Measurements from ENCODE around the gene CREG2.

The CREG2 gene

DNA sequence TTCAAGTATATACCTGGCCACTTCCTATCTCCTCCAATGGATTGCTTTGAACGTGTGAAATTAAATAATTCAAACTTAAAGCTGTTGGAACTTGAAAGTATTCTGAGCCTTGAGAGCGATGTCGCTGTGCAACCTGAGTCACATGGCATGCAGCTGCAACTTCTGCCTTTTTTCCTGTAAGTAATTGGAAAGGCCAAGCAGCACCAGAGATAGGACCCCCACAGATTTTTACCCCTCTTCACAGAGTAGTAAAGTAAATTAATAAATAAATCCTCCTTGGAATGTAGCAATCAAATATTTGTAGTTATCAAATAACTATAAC is 75.6 kb downstream of the CREG2 start:
- CTCF ChIA-PET = no interaction called here
- POLR2A ChIA-PET = no interaction called here
- no peak for DNase-seq (ENCODE audit: extremely low spot score)
- TF ChIP-seq HDGF (IDR thresholded peaks at IDR 0.05; ENCODE audit: borderline replicate concordance) = no peak
- TF ChIP-seq FOXM1 (IDR thresholded peaks at IDR 0.05; ENCODE audit: borderline replicate concordance) = no peak
- no peak for TF ChIP-seq SP1 (IDR thresholded peaks at IDR 0.05)
- no peak for TF ChIP-seq ELF4 (IDR thresholded peaks at IDR 0.05)
- TF ChIP-seq SUZ12 (IDR thresholded peaks at IDR 0.05) = no peak
- no peak for TF ChIP-seq FOXK2 (IDR thresholded peaks at IDR 0.05)
- TF ChIP-seq, protein P1, sequence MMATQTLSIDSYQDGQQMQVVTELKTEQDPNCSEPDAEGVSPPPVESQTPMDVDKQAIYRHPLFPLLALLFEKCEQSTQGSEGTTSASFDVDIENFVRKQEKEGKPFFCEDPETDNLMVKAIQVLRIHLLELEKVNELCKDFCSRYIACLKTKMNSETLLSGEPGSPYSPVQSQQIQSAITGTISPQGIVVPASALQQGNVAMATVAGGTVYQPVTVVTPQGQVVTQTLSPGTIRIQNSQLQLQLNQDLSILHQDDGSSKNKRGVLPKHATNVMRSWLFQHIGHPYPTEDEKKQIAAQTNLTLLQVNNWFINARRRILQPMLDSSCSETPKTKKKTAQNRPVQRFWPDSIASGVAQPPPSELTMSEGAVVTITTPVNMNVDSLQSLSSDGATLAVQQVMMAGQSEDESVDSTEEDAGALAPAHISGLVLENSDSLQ (IDR thresholded peaks at IDR 0.05) = no peak
- no peak for TF ChIP-seq ZNF384 (IDR thresholded peaks at IDR 0.05)

DNA sequence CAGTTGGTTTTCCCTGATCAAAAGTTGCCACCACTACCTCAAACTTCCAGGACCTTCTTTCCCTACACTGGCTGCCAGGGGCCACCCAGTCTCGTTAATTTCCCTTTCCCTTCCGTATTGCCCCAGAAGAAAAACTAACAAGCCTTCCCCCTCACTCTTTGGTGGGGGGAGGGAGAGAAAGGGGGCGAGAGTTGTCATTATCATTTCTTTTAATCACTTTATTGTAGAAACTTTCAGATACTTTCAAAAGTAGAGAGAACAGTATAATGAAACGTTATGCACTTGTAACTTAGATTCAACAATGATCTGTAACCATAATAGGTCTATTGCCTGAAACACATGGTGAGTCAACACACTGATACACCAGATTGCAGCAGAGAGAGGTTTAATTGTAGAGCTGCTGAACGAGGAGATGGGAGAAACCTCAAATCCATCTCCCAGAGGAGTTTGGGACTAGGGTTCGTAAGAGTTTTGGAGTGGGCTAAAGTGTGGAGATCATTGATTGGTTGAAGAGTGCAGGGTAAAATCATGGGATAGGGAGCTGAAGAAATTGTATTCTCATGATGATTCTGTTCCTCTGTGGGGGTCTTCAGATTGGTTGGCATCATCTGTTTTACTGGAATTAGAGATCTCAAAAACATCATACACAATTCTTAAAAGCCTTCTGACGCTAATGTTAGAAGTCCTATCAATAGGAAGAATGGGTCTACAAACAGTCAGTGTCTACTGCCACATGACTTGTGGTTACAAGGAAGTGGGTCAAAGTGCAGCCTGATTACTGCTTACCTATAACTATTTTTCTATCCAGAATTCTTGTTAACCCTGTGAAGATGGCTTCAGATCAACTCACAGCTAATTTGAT is 76.2 kb downstream of the CREG2 start:
- POLR2A ChIA-PET = no interaction called here
- CTCF ChIA-PET = no interaction called here
- TF ChIP-seq FOXM1 (IDR thresholded peaks at IDR 0.05; ENCODE audit: borderline replicate concordance) (no peak), ARNT (IDR thresholded peaks at IDR 0.05) (no peak), L3MBTL2 (conservative IDR thresholded peaks at IDR 0.05) (no peak)
- no peak for DNase-seq (ENCODE audit: extremely low spot score)

DNA sequence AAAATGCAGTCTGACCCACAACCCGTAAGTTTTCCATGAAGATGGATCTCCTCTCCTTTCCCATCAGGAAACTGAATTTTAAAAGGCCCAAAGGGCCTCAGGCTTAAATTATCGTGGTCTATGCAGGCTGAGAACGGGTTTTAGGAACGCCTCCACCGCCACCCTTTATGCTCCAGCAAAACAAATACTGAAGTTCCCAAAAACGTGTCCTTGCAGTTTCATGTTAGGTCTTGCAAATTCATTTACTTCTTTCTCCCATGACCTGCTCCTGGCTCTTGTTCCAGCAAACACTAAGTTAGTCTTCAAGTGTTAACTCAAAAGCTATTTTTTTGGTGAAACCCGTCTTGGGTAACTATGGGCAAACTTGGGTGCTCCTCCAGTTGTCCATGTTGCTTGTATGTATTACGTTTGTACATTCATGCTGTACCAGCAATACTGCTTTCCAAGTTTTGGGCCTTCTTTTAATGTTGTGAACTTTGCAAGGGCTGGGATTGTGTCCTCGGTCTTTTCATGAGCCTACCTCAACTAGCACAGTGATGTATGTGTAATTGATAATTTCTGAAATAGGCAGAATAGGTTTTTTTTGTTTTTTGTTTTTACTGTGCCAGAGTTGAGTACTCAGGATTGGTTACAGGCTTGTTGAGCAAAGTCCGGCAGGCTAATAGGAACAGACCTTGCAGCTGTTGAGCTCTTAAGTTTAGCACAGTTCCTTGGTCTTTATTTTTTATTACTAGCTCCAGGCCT is 77.0 kb downstream of the CREG2 start:
- CTCF ChIA-PET = no interaction called here
- POLR2A ChIA-PET = no interaction called here
- DNase-seq (ENCODE audit: extremely low spot score) = no peak
- TF ChIP-seq CTBP1 (IDR thresholded peaks at IDR 0.05; ENCODE audit: borderline replicate concordance) (no peak), FOXK2 (IDR thresholded peaks at IDR 0.05) (no peak), TARDBP (IDR thresholded peaks at IDR 0.05) (no peak), ZNF384 (IDR thresholded peaks at IDR 0.05) (no peak), BHLHE40 (IDR thresholded peaks at IDR 0.05; ENCODE audit: borderline replicate concordance) (no peak), NFRKB (IDR thresholded peaks at IDR 0.05) (no peak), SP1 (IDR thresholded peaks at IDR 0.05) (no peak), L3MBTL2 (conservative IDR thresholded peaks at IDR 0.05) (no peak), FOXA1 (IDR thresholded peaks at IDR 0.05) (no peak), LEF1 (IDR thresholded peaks at IDR 0.05; ENCODE audit: borderline replicate concordance) (no peak), FOXM1 (IDR thresholded peaks at IDR 0.05; ENCODE audit: borderline replicate concordance) (no peak), ARNT (IDR thresholded peaks at IDR 0.05) (no peak), ELF4 (IDR thresholded peaks at IDR 0.05) (no peak), SUZ12 (IDR thresholded peaks at IDR 0.05) (no peak)

DNA sequence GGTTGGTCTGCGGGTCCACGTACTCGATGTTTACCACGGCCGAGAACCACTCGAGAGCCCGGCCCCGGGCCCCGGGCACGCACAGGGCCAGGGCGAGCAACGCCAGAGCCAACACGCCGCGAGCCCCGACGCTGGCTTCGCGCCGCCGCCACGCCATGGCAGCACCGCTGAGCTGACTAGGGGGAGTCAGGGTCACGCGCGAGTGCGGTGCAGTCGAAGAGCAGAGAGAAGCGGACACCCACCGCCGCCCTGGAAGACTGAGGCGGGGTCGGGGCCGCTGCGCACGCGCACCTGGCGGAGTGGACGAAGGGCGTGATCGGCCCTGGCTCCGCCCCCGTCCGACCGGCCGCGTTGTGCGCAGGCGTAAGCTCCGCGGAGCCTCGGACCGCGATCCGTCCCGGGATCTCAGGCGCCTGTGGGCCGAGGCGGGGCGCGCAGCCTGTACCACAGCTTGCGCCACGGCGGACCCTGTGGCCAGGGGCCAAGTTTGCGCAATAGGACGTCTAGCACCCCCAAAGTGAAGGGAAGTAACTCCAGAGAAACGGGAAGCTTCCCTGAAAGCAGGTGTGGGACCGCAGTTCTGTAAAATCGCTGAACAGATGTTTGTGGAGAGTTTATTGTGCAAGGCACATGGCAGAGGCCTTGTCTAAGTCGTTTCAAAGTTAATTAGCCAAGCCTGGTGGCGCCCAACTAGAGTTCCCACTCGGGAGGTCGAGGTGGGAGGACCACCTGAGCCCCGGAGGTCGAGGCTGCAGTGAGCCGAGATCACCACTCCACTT is 78.7 kb downstream of the CREG2 start, which contains the start of gene RNF149:
Gene RNF149 (minus strand): TSS at position 270 of the 779 bp plus-strand sequence. CDS start 113 bp downstream, at position 157.
- TF ChIP-seq ELF4 (IDR thresholded peaks at IDR 0.05) = peak; percentile 54; the same call in 1 of the 2 replicates
- TF ChIP-seq, protein P1 (IDR thresholded peaks at IDR 0.05) = no peak
- TF ChIP-seq CTBP1 (IDR thresholded peaks at IDR 0.05; ENCODE audit: borderline replicate concordance) = no peak
- TF ChIP-seq FOXA1 (IDR thresholded peaks at IDR 0.05) = no peak
- TF ChIP-seq L3MBTL2 (conservative IDR thresholded peaks at IDR 0.05) = peak; percentile 83
- POLR2A ChIA-PET = interaction anchor here (0.6 to 1.6 kb wide), 22 partner anchors 9 to 500 kb away, joined by 3 to 16 read pairs (median 4); no protein-coding TSS in a partner anchor
- CTCF ChIA-PET = interaction anchor here (0.6 kb wide), 1 partner anchor 27 kb away, joined by 3 read pairs; no protein-coding TSS in a partner anchor
- peak; percentile 99 for DNase-seq (ENCODE audit: extremely low spot score)

DNA sequence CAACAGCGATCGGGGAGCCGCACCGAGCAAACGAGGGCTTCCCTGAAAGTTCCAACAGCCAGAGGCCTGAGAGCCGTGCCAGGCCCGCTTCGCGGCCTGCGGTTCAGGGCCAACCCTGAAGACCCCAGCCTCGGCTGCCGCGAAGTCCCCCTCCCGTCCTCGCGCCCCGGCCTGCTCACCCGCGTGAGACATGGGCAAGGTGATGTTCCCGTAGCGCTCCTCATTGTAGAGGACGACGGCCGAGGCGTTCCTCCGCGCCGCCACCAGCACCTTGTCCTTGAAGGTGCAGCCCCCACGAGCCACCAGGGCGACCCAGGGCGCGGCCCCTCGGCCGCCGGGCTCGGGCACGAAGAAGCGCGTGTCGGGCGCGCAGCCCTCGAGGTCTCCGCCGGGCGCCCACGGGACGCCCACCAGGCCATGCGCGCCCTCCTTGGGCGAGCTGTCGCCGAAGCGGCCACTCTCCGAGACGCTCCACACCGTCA is 79.3 kb downstream of the CREG2 start:
- CTCF ChIA-PET = no interaction called here
- POLR2A ChIA-PET = interaction anchor here (0.6 to 1.6 kb wide), 22 partner anchors 9 to 501 kb away, joined by 3 to 16 read pairs (median 4); no protein-coding TSS in a partner anchor
- TF ChIP-seq ELF4 (IDR thresholded peaks at IDR 0.05) (no peak), L3MBTL2 (conservative IDR thresholded peaks at IDR 0.05) (peak; percentile 74)
- peak; percentile 38 for DNase-seq (ENCODE audit: extremely low spot score)

DNA sequence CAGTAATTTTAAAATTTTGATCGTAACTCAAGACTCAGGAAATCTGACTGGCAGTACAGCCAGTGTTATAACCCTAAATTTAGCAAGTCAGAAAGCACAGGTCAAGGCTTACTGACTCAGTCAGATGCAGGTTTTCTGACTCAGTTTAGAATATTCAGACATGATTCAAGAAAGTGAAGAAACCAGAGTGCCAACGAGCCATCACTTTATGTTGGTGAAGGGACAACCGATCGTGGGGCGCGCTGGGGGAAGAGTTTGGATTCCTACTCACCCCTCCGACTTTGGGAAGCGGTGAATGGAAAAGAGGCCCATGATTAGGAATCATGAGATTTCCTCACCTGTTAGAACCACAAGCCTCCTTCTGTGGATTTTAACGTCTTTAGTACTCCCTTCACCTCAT is 79.8 kb downstream of the CREG2 start:
- no peak for DNase-seq (ENCODE audit: extremely low spot score)
- ChIA-PET CTCF (no interaction called here), POLR2A (interaction anchor here (0.9 to 1.6 kb wide), 2 partner anchors 56 to 91 kb away, joined by 4 to 5 read pairs; no protein-coding TSS in a partner anchor)
- no peak for TF ChIP-seq ZNF384 (IDR thresholded peaks at IDR 0.05)
- TF ChIP-seq CTBP1 (IDR thresholded peaks at IDR 0.05; ENCODE audit: borderline replicate concordance) = no peak
- TF ChIP-seq SP1 (IDR thresholded peaks at IDR 0.05) = no peak
- no peak for TF ChIP-seq L3MBTL2 (conservative IDR thresholded peaks at IDR 0.05)
- TF ChIP-seq FOXM1 (IDR thresholded peaks at IDR 0.05; ENCODE audit: borderline replicate concordance) = no peak
- TF ChIP-seq TARDBP (IDR thresholded peaks at IDR 0.05) = no peak
- TF ChIP-seq BHLHE40 (IDR thresholded peaks at IDR 0.05; ENCODE audit: borderline replicate concordance) = no peak
- TF ChIP-seq FOXK2 (IDR thresholded peaks at IDR 0.05) = no peak
- no peak for TF ChIP-seq FOXA1 (IDR thresholded peaks at IDR 0.05)
- TF ChIP-seq SUZ12 (IDR thresholded peaks at IDR 0.05) = no peak
- no peak for TF ChIP-seq NFRKB (IDR thresholded peaks at IDR 0.05)
- TF ChIP-seq ARNT (IDR thresholded peaks at IDR 0.05) = no peak
- TF ChIP-seq, protein P1 (IDR thresholded peaks at IDR 0.05) = no peak
- TF ChIP-seq HDGF (IDR thresholded peaks at IDR 0.05; ENCODE audit: borderline replicate concordance) = no peak
